H54 (cell line): Measurements from ENCODE around the gene THRB.
"Not testable (repeated sequence)": the region's sequence is repeated elsewhere in the genome, so short reads cannot be mapped to it uniquely, and the experiment has no call there.

Source experiments
- DNase-seq: peaks from one replicate; pipeline ENCODE4 v3.0.0; 2011; ENCODE audit warnings: low spot score, mixed read lengths; ENCODE audit not compliant: insufficient read length
- FAIRE-seq: peaks from 3 replicates; lab custom pipeline; 2011; peaks lifted over from hg19 to GRCh38; lab: Jason Lieb, UNC
- POLR2A ChIP-seq: IDR thresholded peaks from 2 replicates; pipeline ENCODE4 v1.6.1; 2011; ENCODE audit warnings: low read depth, mild to moderate bottlenecking, low read length

Gene THRB

GRCh38 chr3:24096271-24096670 lies 398.4 kb downstream of the THRB start:
- no peak for TF ChIP-seq POLR2A
- no peak for DNase-seq
- no peak for FAIRE-seq

GRCh38 chr3:24094818-24095217 lies 399.8 kb downstream of the THRB start:
- not testable (repeated sequence) for FAIRE-seq, DNase-seq

GRCh38 chr3:24088782-24089181 lies 405.9 kb downstream of the THRB start:
- no peak for DNase-seq
- FAIRE-seq, result no peak
- no peak for TF ChIP-seq POLR2A

GRCh38 chr3:24087469-24087868 lies 407.2 kb downstream of the THRB start:
- no peak for FAIRE-seq

GRCh38 chr3:24086617-24087404 lies 407.8 kb downstream of the THRB start:
- FAIRE-seq (no peak), DNase-seq (no peak)
- no peak for TF ChIP-seq POLR2A

More at GRCh38 chr3:24087469-24087868, 407.2 kb downstream of the THRB start:
- no peak for DNase-seq
- TF ChIP-seq POLR2A, result no peak

- TF ChIP-seq POLR2A, result no peak
- no peak for DNase-seq
- FAIRE-seq, result no peak
These were observed 408.4 kb downstream of the THRB start for GRCh38 chr3:24086206-24086605.

GRCh38 chr3:24072193-24072592 lies 422.5 kb downstream of the THRB start:
- no peak for TF ChIP-seq POLR2A
- DNase-seq (no peak), FAIRE-seq (no peak)

GRCh38 chr3:24069045-24069444 lies 425.6 kb downstream of the THRB start:
- FAIRE-seq, result no peak
- TF ChIP-seq POLR2A, result no peak
- DNase-seq, result no peak

GRCh38 chr3:24067483-24067882 lies 427.2 kb downstream of the THRB start:
- TF ChIP-seq POLR2A, result no peak
- FAIRE-seq (no peak), DNase-seq (no peak)
